Endothelial cell of umbilical vein (primary cell): ENCODE data around the gene ZNF598. TPM values are rescaled to one million over a fixed set of nuclear protein-coding genes. Genes with fewer than 3 reads are reported as not detected.
A peak's percentile ranks its signal among the peaks of the same experiment; 100 is the strongest.

Source experiments
- BruUV-seq: library from RNA; stranded (reverse); fragments of 400-500 nt; replicated peaks from 2 replicates; lab custom pipeline; 2021; lab: Mats Ljungman, UMichigan
- CTCF ChIA-PET: fragments of 300-600, 350-600 bp; sonication (Branson Sonifier 250); formaldehyde crosslinking; loops from one replicate; lab custom pipeline; 2021; ENCODE audit warnings: antibody characterized with exemption, inconsistent platforms; lab: Charles Lee
- POLR2A ChIA-PET: fragments of 300-600, 350-600 bp; sonication (Branson Sonifier 250); formaldehyde crosslinking; loops from one replicate; lab custom pipeline; 2021; ENCODE audit warnings: antibody characterized with exemption, inconsistent platforms; lab: Charles Lee
- DNase-seq: peaks from one replicate; pipeline ENCODE4 v3.0.0-alpha.2; 2011; ENCODE audit warnings: low read depth, low spot score
- FAIRE-seq: peaks from 2 replicates; lab custom pipeline; 2011; peaks lifted over from hg19 to GRCh38; lab: Jason Lieb, UNC
- H2AFZ ChIP-seq: 2 replicates; pipeline ENCODE4 v1.6.0; 2012; ENCODE audit warnings: low read depth, low read length, control low read depth, inconsistent platforms
- H3K27ac ChIP-seq: 2 replicates; pipeline ENCODE4 v1.5.1; 2011; ENCODE audit warnings: low read depth, mild to moderate bottlenecking, control low read depth, low read length, moderate library complexity; ENCODE audit not compliant: insufficient read depth
- H3K27me3 ChIP-seq, 2 experiments: 2 replicates each; pipeline versions ENCODE4 v1.6.0 to v1.6.1; 2011; ENCODE audit warnings: low read length in 2 of 2, mixed read lengths in 1 of 2; ENCODE audit not compliant: control insufficient read depth in 2 of 2, insufficient read depth in 2 of 2
- H3K36me3 ChIP-seq, 2 experiments: 2 replicates in 1 of 2; 3 replicates in 1 of 2; pipeline ENCODE4 v1.5.1; 2011; ENCODE audit warnings: low read length in 2 of 2, mild to moderate bottlenecking in 1 of 2, moderate library complexity in 1 of 2; ENCODE audit not compliant: control insufficient read depth in 2 of 2, insufficient read depth in 2 of 2; ENCODE audit errors: extremely low read depth in 1 of 2
- H3K4me1 ChIP-seq: 3 replicates; pipeline ENCODE4 v1.5.1; 2011; ENCODE audit warnings: mild to moderate bottlenecking, low read length; ENCODE audit not compliant: control insufficient read depth, insufficient read depth; ENCODE audit errors: extremely low read depth
- H3K4me2 ChIP-seq: 2 replicates; pipeline ENCODE4 v1.6.1; 2011; ENCODE audit warnings: low read length, control low read depth, mixed read lengths; ENCODE audit not compliant: insufficient read depth
- H3K4me3 ChIP-seq, 3 experiments: fragments of 200-600 bp in 1 of 3; sonication (generic), shearing (Covaris generic) in 1 of 3; replicated peaks in 1 of 3; 2 replicates each; pipeline ENCODE4 v1.5.1; 2011 to 2016; ENCODE audit warnings: control low read depth in 3 of 3, low read length in 3 of 3, mild to moderate bottlenecking in 2 of 3, inconsistent platforms in 1 of 3, low read depth in 1 of 3, moderate library complexity in 1 of 3; ENCODE audit not compliant: insufficient read depth in 1 of 3
- H3K79me2 ChIP-seq: 2 replicates; pipeline ENCODE4 v1.6.0; 2012; ENCODE audit warnings: low read length, inconsistent platforms; ENCODE audit not compliant: control insufficient read depth, insufficient read depth
- H3K9ac ChIP-seq: replicated peaks from 2 replicates; pipeline ENCODE3; 2011; ENCODE audit warnings: low read length, control low read depth; ENCODE audit not compliant: insufficient read depth; ENCODE audit errors: extremely low read depth
- H3K9me1 ChIP-seq: replicated peaks from 3 replicates; pipeline ENCODE4 v1.6.0; 2011; ENCODE audit warnings: mild to moderate bottlenecking, low read length; ENCODE audit not compliant: control insufficient read depth, insufficient read depth; ENCODE audit errors: extremely low read depth
- H3K9me3 ChIP-seq: replicated peaks from 2 replicates; pipeline ENCODE4 v1.5.1; 2012; ENCODE audit warnings: low read length, inconsistent platforms; ENCODE audit not compliant: control insufficient read depth, insufficient read depth
- H4K20me1 ChIP-seq: replicated peaks from 2 replicates; pipeline ENCODE3; 2011; ENCODE audit warnings: mild to moderate bottlenecking, low read length; ENCODE audit not compliant: control insufficient read depth, insufficient read depth; ENCODE audit errors: extremely low read depth
- EZH2 ChIP-seq: IDR thresholded peaks from 2 replicates; pipeline ENCODE4 v1.6.1; 2012; ENCODE audit warnings: borderline replicate concordance, low read depth, mild to moderate bottlenecking, moderate library complexity, low read length, inconsistent platforms; ENCODE audit not compliant: severe bottlenecking
- FOS ChIP-seq: IDR thresholded peaks from 2 replicates; pipeline ENCODE4 v1.6.1; 2011; ENCODE audit warnings: mild to moderate bottlenecking, low read length, moderate library complexity, borderline replicate concordance; ENCODE audit not compliant: insufficient read depth
- MAX ChIP-seq: IDR thresholded peaks from 2 replicates; pipeline ENCODE4 v1.6.1; 2011; ENCODE audit not compliant: insufficient read depth, insufficient read length
- POLR2AphosphoS5 ChIP-seq: IDR thresholded peaks from 2 replicates; pipeline ENCODE4 v1.6.1; 2012; ENCODE audit warnings: low read depth, mild to moderate bottlenecking, control low read depth, low read length, moderate library complexity; ENCODE audit not compliant: insufficient read depth
- dilution Hi-C: fragments of 300-500 bp; cut with MboI; formaldehyde crosslinking; loops from one replicate; pipeline ENCODE4 v1.15.0; 2019; ENCODE audit warnings: low sequenced_read_pairs; ENCODE audit not compliant: extremely low pct_ligation_motif_present
- intact Hi-C: fragments of 100-400 bp; cut with micrococcal nuclease; formaldehyde crosslinking; loops from one replicate; pipeline ENCODE4 v1.10.0; 2022
- polyA plus RNA-seq, 4 experiments: library from polyadenylated mRNA; depleted of rRNA in 3 of 4; stranded (reverse) in 3 of 4; unstranded in 1 of 4; fragments of >200 nt; gene quantifications; 2 replicates each; pipeline versions ENCODE4 v1.2.1 to v1.2.3, GENCODE V29; 2011 to 2012; ENCODE audit warnings: missing spikeins in 1 of 4
- total RNA-seq: library from RNA; stranded (reverse); gene quantifications from 2 replicates; pipeline ENCODE4 v1.2.3, GENCODE V29; 2021
- TF ChIP-seq, protein P1 (sequence below), 2 donors: IDR thresholded peaks; 1 replicate in 1 of 2; 2 replicates in 1 of 2; pipeline ENCODE4 v1.5.1; 2011; ENCODE audit warnings: low read length in 2 of 2, mild to moderate bottlenecking in 2 of 2, moderate library complexity in 2 of 2, control low read depth in 1 of 2, inconsistent platforms in 1 of 2, low read depth in 1 of 2; ENCODE audit not compliant: insufficient read depth in 1 of 2; ENCODE audit errors: extremely low read depth in 1 of 2

The ZNF598 gene
- total and polyA plus RNA-seq, 2 donors (not counting 3 experiments of a cell fraction or from before 2014, with no cell fraction given): 43.3 to 67.0 TPM

- Histone ChIP-seq H2AFZ (no peak overlapping the region), H3K79me2 (peaks cover 72% of the 10 kb centered on the region), H4K20me1 (no peaks in the 10 kb centered on the region), H3K27ac (no peak overlapping the region), H3K4me3 (no peak overlapping the region), H3K4me2 (no peak overlapping the region), H3K9me1 (no peaks in the 10 kb centered on the region), H3K4me1 (peaks cover 48% of the 10 kb centered on the region), H3K9me3 (no peaks in the 10 kb centered on the region), H3K36me3 (peaks cover 0 to 27% of the 10 kb centered on the region in 2 experiments), H3K9ac (no peak overlapping the region), H3K27me3 (no peaks in the 10 kb centered on the region)
- no TSS peak for BruUV-seq
- TF ChIP-seq POLR2AphosphoS5 (no peak), FOS (no peak), EZH2 (no peak), MAX (no peak)
- TF ChIP-seq, protein P1, sequence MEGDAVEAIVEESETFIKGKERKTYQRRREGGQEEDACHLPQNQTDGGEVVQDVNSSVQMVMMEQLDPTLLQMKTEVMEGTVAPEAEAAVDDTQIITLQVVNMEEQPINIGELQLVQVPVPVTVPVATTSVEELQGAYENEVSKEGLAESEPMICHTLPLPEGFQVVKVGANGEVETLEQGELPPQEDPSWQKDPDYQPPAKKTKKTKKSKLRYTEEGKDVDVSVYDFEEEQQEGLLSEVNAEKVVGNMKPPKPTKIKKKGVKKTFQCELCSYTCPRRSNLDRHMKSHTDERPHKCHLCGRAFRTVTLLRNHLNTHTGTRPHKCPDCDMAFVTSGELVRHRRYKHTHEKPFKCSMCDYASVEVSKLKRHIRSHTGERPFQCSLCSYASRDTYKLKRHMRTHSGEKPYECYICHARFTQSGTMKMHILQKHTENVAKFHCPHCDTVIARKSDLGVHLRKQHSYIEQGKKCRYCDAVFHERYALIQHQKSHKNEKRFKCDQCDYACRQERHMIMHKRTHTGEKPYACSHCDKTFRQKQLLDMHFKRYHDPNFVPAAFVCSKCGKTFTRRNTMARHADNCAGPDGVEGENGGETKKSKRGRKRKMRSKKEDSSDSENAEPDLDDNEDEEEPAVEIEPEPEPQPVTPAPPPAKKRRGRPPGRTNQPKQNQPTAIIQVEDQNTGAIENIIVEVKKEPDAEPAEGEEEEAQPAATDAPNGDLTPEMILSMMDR (IDR thresholded peaks at IDR 0.05; ENCODE audit: extremely low read depth in 1 of 2, insufficient read depth in 1 of 2, low read depth in 1 of 2, low read length in 2 of 2): peak; percentile 46 to 54
- ChIA-PET CTCF (interaction anchor here (0.7 to 4.0 kb wide), 5 partner anchors 15 to 246 kb away, joined by 3 to 85 read pairs (median 6); partner anchors contain the start of gene NPW), POLR2A (no interaction called here)
- DNase-seq: peak; percentile 45
- no peak for FAIRE-seq
- dilution Hi-C loops: no loop called here
- intact Hi-C loops: loop anchor here (1.0 kb wide), 2 partner anchors 148 to 246 kb away; partner anchors contain the start of gene ECI1
These were observed 4.0 kb downstream of the ZNF598 start for GRCh38 chr16:2005646-2006045.
